ENCODE data around the gene AFG3L2.

DNA sequence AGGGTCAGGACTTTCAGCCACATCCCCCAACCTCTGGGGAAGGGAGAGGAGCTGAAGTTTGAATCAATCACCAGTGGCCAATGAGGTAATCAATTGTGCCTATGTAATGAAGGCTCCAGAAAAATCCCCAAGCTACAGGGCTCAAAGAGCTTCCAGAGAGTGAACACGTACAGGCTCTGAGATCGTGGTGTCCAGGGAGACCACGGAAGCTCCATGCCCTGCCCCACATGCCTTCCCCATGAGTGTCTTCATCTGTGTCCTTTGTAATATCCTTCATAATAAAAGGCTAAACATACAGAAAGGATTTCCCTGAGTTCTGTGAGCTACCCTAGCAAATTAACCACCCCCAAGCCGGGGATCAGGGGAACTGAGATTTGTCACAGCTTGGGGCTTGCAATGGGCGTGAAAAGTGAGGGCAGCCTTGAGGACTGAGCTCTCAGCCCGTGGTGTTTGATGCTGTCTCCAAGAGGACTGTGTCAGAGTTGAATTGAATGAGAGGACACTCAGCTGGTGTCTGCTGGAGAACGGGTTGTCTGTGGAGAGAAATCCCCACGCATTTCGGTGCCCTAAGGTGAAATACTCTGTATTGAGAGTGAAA lies 94.5 kb downstream of the AFG3L2 start:
- TF ChIP-seq IRF2 (CRISPR knock-in tag; IDR thresholded peaks at IDR 0.05), result no peak
- TF ChIP-seq ZNF354B (CRISPR knock-in tag; IDR thresholded peaks at IDR 0.05), result no peak
- no peak for TF ChIP-seq RFX1 (IDR thresholded peaks at IDR 0.05)
- TF ChIP-seq ZNF12 (CRISPR knock-in tag; IDR thresholded peaks at IDR 0.05), result no peak
- TF ChIP-seq KAT8 (IDR thresholded peaks at IDR 0.05; ENCODE audit: low read depth), result no peak
- TF ChIP-seq MTF1 (CRISPR knock-in tag; IDR thresholded peaks at IDR 0.05; ENCODE audit: borderline replicate concordance), result no peak
